Brain pericyte (primary cell): ENCODE results near the gene NAIP.
"Not testable (repeated sequence)": the region's sequence is repeated elsewhere in the genome, so short reads cannot be mapped to it uniquely, and the experiment has no call there.

Source experiments
- DNase-seq: peaks from one replicate; pipeline ENCODE4 v3.0.0-alpha.2; 2012; ENCODE audit warnings: low read depth, low spot score

The NAIP gene, protein sequence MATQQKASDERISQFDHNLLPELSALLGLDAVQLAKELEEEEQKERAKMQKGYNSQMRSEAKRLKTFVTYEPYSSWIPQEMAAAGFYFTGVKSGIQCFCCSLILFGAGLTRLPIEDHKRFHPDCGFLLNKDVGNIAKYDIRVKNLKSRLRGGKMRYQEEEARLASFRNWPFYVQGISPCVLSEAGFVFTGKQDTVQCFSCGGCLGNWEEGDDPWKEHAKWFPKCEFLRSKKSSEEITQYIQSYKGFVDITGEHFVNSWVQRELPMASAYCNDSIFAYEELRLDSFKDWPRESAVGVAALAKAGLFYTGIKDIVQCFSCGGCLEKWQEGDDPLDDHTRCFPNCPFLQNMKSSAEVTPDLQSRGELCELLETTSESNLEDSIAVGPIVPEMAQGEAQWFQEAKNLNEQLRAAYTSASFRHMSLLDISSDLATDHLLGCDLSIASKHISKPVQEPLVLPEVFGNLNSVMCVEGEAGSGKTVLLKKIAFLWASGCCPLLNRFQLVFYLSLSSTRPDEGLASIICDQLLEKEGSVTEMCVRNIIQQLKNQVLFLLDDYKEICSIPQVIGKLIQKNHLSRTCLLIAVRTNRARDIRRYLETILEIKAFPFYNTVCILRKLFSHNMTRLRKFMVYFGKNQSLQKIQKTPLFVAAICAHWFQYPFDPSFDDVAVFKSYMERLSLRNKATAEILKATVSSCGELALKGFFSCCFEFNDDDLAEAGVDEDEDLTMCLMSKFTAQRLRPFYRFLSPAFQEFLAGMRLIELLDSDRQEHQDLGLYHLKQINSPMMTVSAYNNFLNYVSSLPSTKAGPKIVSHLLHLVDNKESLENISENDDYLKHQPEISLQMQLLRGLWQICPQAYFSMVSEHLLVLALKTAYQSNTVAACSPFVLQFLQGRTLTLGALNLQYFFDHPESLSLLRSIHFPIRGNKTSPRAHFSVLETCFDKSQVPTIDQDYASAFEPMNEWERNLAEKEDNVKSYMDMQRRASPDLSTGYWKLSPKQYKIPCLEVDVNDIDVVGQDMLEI (N-terminal part only)

GRCh38 chr5:71025289-71025953 is at the start of gene NAIP:
NAIP (minus strand) TSS chr5:71025339; CDS start chr5:71012915, 12,424 bp downstream.
- DNase-seq, result not testable (repeated sequence)

DNA sequence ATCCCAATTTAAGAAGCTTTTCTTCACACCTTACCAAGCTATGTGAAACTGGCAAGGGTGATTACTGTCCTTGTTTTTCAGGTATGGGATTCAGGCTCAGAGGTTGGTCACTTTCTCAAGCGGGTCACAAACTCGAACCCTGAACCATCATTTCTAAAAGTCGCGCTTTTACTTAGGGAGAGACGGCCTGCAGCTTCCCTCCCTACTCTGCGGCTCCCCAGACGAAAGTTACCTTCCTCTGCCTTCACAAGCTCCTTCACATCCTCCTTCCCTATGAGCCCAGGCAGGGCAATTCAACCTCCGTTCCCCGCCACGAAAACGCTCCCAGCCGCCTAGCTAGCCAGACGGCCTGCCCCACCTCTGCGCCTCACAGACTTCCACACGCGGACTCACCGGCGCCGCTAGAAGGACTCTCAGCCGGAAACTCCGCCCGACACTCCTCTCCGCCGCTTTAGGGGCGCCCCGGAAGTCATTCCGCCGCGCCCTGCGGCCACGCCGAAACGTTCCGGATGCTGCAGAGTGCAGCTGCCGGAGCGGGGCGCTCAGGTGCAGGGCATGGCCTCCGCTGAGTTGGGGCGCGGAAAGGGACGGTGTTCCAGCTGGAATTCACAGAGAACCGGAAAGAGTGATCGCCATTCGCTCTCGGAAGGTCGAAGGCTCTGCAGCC is 42.3 kb upstream of the NAIP start, which contains the start of gene GTF2H2:
Gene GTF2H2 (minus strand): TSS at position 415 of the 667 bp plus-strand sequence. CDS start 4,913 bp downstream, outside the sequence.
- DNase-seq, result not testable (repeated sequence)

- DNase-seq, result not testable (repeated sequence)
Measured at GRCh38 chr5:71061322-71061721, 36.2 kb upstream of the NAIP start.

DNA sequence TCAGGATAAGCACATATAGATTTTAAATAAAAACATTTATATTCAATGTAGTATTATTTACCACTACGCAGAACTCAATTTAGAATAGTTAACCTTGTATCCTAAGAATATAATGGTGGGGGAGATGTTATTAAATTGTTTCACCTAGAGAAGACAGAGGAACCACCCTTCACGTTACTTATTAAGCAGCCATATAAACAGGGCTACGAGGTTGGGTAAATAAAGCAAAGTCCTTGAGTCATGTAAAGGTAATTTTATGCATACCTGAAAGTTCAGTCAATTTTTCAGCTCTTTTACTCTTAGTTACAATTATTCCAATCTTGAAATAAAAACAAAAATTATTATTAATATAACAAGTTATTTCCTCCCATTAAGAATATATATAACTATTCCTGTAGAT is 34.3 kb upstream of the NAIP start:
- DNase-seq, result not testable (repeated sequence)

DNA sequence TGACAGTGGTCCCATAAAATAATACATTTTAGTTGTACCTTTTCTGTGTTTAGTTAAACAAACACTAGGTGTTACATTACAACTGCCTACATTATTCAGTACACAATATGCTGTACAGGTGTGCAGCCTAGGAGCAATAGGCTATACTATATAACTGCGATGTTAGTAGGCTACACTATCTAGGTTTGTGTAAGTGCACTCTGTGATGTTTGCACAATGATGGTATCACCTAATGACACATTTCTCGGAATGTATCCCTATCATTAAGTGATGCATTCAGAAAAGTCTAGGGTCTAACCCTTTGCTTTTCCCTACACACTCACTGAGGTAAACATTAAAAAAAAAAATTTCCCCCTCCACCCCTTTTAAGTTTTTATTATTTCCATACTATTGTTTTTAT is 19.7 kb upstream of the NAIP start:
- not testable (repeated sequence) for DNase-seq

- not testable (repeated sequence) for DNase-seq
Measured at GRCh38 chr5:71044128-71044527, 19.0 kb upstream of the NAIP start.

DNA sequence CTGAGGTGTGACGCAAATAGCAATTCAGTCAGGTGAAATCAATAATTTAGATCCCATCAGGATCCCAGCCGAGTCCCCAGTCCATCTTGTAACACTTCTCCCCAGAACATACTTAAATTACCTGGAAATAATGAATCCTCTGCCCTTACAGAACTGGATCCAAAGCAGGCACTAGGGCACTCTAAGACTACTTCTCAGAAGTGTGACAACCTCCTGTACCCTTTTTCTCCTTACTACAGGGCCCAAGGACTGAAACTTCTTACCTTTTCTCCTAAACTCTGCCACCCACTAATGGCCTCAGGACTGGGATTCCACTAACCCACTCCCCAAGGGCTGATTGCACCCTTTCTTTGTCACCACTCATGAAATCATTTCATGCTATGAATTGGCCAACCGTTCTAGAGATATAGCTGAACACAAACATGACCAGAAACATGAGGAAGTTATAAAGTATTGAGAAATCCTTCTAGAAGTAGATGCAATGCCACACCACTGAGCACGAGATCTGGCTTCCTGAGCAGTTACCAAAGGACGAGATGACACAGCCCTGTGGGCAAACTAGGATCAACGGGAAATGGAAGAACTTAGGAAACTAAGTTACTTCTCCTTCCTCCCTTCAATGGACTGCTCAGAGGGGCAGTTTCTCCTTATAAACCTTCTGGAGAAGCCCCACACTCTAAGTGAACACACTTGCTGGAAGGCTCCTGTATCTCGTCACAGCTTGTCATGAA is 6.1 kb upstream of the NAIP start:
- DNase-seq, result not testable (repeated sequence)

GRCh38 chr5:71020643-71021042 is 4.5 kb downstream of the NAIP start:
- DNase-seq, result not testable (repeated sequence)

GRCh38 chr5:71018376-71019005 is 6.6 kb downstream of the NAIP start:
- not testable (repeated sequence) for DNase-seq

- DNase-seq, result no peak
Measured at GRCh38 chr5:71014176-71014575, 11.0 kb downstream of the NAIP start.

DNA sequence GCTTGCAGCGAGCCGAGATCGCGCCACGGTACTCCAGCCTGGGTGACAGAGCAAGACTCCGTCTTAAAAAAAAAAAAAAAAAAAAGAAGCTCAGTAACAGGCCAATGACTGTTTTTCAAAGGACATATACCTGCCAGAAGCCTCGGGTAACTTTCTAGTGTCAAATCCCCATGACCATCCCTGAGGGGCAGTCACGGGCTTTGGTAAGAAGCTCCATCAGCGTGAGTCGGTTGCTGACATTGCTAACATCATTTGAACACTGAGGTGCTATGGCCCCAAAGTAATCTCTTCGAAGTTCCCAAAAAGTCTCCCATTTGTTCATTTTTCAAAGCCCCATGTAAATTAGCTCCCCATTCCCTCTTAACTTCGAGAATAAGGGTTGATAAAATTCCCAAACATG is 11.6 kb downstream of the NAIP start:
- no peak for DNase-seq

DNA sequence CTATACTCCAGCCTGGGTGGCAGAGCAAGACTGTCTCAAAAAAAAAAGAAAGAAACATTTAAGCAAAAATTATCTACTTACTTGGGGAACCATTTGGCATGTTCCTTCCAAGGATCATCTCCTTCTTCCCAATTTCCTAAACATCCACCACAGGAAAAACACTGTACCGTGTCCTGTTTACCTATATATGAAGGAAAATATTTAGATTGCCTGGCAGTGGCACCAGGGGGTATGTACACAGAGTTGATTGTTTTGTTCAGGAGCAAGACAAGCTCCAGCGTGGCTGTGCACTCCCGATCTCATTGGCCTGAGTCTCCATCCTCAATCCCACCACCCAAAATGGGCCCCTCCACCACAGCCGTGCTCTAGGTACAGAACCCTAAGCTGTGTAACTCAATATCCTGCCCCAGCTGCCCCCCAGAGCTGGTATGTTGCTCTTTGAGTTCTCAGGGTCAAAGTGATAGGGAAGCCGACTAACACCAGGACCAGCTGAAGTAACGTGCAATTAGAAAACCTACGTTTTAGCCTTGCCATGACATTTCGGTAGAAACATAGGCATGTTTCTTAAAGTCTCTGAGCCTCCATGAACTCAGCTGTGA is 13.8 kb downstream of the NAIP start:
- no peak for DNase-seq

- DNase-seq, result not testable (repeated sequence)
Measured at GRCh38 chr5:71006983-71007382, 18.2 kb downstream of the NAIP start.

DNA sequence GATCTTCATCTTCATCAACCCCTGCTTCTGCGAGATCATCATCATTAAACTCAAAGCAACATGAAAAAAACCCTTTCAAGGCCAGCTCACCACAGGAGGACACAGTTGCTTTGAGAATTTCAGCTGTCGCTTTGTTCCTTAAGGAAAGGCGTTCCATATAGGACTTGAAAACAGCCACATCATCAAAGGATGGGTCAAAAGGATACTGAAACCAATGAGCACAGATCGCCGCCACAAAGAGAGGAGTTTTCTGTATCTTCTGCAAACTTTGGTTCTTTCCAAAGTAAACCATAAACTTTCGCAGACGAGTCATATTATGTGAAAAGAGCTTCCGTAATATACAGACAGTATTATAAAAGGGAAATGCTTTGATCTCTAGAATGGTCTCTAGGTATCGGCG is 40.3 kb downstream of the NAIP start:
- not testable (repeated sequence) for DNase-seq

GRCh38 chr5:70967220-70967619 is 57.9 kb downstream of the NAIP start:
- DNase-seq, result not testable (repeated sequence)

DNA sequence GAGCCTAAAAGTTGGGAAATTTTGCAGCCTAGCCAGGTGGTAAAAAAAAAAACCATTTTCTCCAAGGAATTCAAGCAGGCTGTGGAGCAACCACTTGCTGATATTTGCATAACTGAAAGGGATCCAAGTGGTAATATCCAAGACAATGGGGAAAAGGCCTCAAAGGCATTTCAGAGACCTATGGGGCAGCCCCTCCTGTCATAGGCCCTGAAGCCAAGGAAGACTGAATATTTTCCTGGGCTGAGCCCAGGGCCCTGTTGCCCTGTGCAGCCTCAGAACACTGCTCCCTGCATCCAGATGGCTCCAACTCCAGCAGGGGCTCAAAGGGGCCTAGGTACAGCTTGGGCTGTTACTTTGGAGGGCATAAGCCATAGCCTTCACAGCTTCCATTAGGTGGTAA is 60.6 kb downstream of the NAIP start:
- DNase-seq, result not testable (repeated sequence)

GRCh38 chr5:70953068-70953467 is 72.1 kb downstream of the NAIP start:
- not testable (repeated sequence) for DNase-seq

- not testable (repeated sequence) for DNase-seq
Measured at GRCh38 chr5:70932560-70932959, 92.6 kb downstream of the NAIP start.

DNA sequence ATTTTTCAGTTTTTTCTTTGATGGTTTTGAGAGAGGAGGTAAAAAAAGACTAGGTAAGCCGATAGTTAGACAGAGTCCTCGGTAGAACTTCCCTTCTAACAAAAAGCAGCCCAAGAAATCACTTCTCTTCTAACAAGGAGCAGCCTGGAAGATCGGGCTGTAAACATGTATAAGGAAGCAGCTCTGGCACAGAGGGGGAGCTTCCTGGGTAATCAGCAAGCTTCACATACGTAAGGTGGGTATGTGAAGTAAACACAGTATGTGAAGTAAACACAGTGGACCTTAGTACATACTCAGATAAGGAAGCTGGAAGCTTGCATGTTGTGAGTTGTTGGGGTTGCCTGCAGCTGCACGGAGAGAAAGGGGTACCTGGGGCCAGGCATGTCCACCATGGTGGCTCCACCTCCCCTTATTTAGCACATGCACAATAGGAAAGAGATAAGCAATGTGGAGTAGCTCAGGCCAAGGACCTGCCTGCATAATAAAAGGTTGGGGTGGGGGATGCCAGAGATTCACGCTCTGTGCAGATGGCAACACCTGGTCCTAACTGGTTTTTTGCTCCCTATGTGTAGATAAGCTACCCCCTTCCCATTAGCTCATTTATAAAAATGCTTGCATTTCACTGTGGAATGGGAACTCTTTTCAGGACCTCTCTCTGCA is 93.3 kb downstream of the NAIP start:
- not testable (repeated sequence) for DNase-seq
